HL-60 (cell line): ENCODE results near the gene SLC36A2.
"Not testable (repeated sequence)": the region's sequence is repeated elsewhere in the genome, so short reads cannot be mapped to it uniquely, and the experiment has no call there.

Source experiments
- POLR2AphosphoS5 ChIP-seq: IDR thresholded peaks from 2 replicates; pipeline ENCODE4 v1.6.1; 2012; ENCODE audit warnings: low read depth
- TF ChIP-seq, protein P1 (sequence below): IDR thresholded peaks from one replicate; pipeline ENCODE4 v1.5.1; 2011; ENCODE audit warnings: low read length, control low read depth, inconsistent platforms; ENCODE audit not compliant: insufficient read depth
- TF ChIP-seq, protein P2 (sequence below): IDR thresholded peaks from 2 replicates; pipeline ENCODE4 v1.6.1; 2012; ENCODE audit warnings: low read depth; ENCODE audit not compliant: insufficient replicate concordance

GRCh38 chr5:151309266-151309665, 38.1 kb downstream of the SLC36A2 start:
- TF ChIP-seq, protein P1, sequence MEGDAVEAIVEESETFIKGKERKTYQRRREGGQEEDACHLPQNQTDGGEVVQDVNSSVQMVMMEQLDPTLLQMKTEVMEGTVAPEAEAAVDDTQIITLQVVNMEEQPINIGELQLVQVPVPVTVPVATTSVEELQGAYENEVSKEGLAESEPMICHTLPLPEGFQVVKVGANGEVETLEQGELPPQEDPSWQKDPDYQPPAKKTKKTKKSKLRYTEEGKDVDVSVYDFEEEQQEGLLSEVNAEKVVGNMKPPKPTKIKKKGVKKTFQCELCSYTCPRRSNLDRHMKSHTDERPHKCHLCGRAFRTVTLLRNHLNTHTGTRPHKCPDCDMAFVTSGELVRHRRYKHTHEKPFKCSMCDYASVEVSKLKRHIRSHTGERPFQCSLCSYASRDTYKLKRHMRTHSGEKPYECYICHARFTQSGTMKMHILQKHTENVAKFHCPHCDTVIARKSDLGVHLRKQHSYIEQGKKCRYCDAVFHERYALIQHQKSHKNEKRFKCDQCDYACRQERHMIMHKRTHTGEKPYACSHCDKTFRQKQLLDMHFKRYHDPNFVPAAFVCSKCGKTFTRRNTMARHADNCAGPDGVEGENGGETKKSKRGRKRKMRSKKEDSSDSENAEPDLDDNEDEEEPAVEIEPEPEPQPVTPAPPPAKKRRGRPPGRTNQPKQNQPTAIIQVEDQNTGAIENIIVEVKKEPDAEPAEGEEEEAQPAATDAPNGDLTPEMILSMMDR = not testable (repeated sequence)
- TF ChIP-seq, protein P2, sequence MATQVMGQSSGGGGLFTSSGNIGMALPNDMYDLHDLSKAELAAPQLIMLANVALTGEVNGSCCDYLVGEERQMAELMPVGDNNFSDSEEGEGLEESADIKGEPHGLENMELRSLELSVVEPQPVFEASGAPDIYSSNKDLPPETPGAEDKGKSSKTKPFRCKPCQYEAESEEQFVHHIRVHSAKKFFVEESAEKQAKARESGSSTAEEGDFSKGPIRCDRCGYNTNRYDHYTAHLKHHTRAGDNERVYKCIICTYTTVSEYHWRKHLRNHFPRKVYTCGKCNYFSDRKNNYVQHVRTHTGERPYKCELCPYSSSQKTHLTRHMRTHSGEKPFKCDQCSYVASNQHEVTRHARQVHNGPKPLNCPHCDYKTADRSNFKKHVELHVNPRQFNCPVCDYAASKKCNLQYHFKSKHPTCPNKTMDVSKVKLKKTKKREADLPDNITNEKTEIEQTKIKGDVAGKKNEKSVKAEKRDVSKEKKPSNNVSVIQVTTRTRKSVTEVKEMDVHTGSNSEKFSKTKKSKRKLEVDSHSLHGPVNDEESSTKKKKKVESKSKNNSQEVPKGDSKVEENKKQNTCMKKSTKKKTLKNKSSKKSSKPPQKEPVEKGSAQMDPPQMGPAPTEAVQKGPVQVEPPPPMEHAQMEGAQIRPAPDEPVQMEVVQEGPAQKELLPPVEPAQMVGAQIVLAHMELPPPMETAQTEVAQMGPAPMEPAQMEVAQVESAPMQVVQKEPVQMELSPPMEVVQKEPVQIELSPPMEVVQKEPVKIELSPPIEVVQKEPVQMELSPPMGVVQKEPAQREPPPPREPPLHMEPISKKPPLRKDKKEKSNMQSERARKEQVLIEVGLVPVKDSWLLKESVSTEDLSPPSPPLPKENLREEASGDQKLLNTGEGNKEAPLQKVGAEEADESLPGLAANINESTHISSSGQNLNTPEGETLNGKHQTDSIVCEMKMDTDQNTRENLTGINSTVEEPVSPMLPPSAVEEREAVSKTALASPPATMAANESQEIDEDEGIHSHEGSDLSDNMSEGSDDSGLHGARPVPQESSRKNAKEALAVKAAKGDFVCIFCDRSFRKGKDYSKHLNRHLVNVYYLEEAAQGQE = not testable (repeated sequence)
- not testable (repeated sequence) for TF ChIP-seq POLR2AphosphoS5
